ENCODE measurements around the gene CYP4A22. TPM values are rescaled to one million over a fixed set of nuclear protein-coding genes. Genes with fewer than 3 reads are reported as not detected.
"Not testable (repeated sequence)": the region's sequence is repeated elsewhere in the genome, so short reads cannot be mapped to it uniquely, and the experiment has no call there.

The CYP4A22 gene
- total RNA-seq = not detected

GRCh38 chr1:47137198-47137597 lies at the start of gene CYP4A22:
CYP4A22 (plus strand) TSS chr1:47137441; CDS start chr1:47137486, 45 bp downstream.
- FAIRE-seq (no peak), DNase-seq (ENCODE audit: low spot score in 2 of 2) (no peak)

GRCh38 chr1:47089356-47089755 lies 47.9 kb upstream of the CYP4A22 start:
- not testable (repeated sequence) for DNase-seq (ENCODE audit: low spot score in 2 of 2); FAIRE-seq

- not testable (repeated sequence) for DNase-seq (ENCODE audit: low spot score in 2 of 2); FAIRE-seq
Observed at GRCh38 chr1:47091476-47091875, 45.8 kb upstream of the CYP4A22 start.

- DNase-seq (ENCODE audit: low spot score in 2 of 2) = no peak
- FAIRE-seq = no peak
Observed at GRCh38 chr1:47104816-47105215, 32.4 kb upstream of the CYP4A22 start.

- FAIRE-seq = no peak
- DNase-seq (ENCODE audit: low spot score in 2 of 2) = no peak
Observed at GRCh38 chr1:47106792-47107191, 30.4 kb upstream of the CYP4A22 start.

- not testable (repeated sequence) for DNase-seq (ENCODE audit: low spot score in 2 of 2); FAIRE-seq
Observed at GRCh38 chr1:47107851-47108574, 29.2 kb upstream of the CYP4A22 start.

GRCh38 chr1:47109482-47109881 lies 27.8 kb upstream of the CYP4A22 start:
- not testable (repeated sequence) for DNase-seq (ENCODE audit: low spot score in 2 of 2); FAIRE-seq

- DNase-seq (ENCODE audit: low spot score in 2 of 2) = no peak
- FAIRE-seq = no peak
Observed at GRCh38 chr1:47113178-47113577, 24.1 kb upstream of the CYP4A22 start.

- FAIRE-seq; DNase-seq (ENCODE audit: low spot score in 2 of 2): not testable (repeated sequence)
Observed at GRCh38 chr1:47121039-47121438, 16.2 kb upstream of the CYP4A22 start.

GRCh38 chr1:47124834-47125233 lies 12.4 kb upstream of the CYP4A22 start:
- DNase-seq (ENCODE audit: low spot score in 2 of 2); FAIRE-seq: not testable (repeated sequence)

- not testable (repeated sequence) for FAIRE-seq; DNase-seq (ENCODE audit: low spot score in 2 of 2)
Observed at GRCh38 chr1:47126997-47127396, 10.2 kb upstream of the CYP4A22 start.

- DNase-seq (ENCODE audit: low spot score in 2 of 2) = no peak
- no peak for FAIRE-seq
Observed at GRCh38 chr1:47128221-47128620, 9.0 kb upstream of the CYP4A22 start.

GRCh38 chr1:47128854-47129253 lies 8.4 kb upstream of the CYP4A22 start:
- not testable (repeated sequence) for FAIRE-seq; DNase-seq (ENCODE audit: low spot score in 2 of 2)

GRCh38 chr1:47129489-47130230 lies 7.6 kb upstream of the CYP4A22 start:
- not testable (repeated sequence) for FAIRE-seq; DNase-seq (ENCODE audit: low spot score in 2 of 2)

- not testable (repeated sequence) for FAIRE-seq
Observed at GRCh38 chr1:47132665-47133064, 4.6 kb upstream of the CYP4A22 start.

GRCh38 chr1:47137925-47138615 lies 829 bp downstream of the CYP4A22 start:
- DNase-seq (ENCODE audit: low spot score in 2 of 2) = no peak
- FAIRE-seq = no peak

More at GRCh38 chr1:47132665-47133064, 4.6 kb upstream of the CYP4A22 start:
- DNase-seq (ENCODE audit: low spot score in 2 of 2) = not testable (repeated sequence)

- DNase-seq (ENCODE audit: low spot score in 2 of 2); FAIRE-seq: not testable (repeated sequence)
Observed at GRCh38 chr1:47140358-47140757, 3.1 kb downstream of the CYP4A22 start.

GRCh38 chr1:47143654-47144053 lies 6.4 kb downstream of the CYP4A22 start:
- not testable (repeated sequence) for DNase-seq (ENCODE audit: low spot score in 2 of 2); FAIRE-seq

GRCh38 chr1:47146495-47146894 lies 9.3 kb downstream of the CYP4A22 start:
- FAIRE-seq; DNase-seq (ENCODE audit: low spot score in 2 of 2): not testable (repeated sequence)

GRCh38 chr1:47147047-47147785 lies 10.0 kb downstream of the CYP4A22 start:
- DNase-seq (ENCODE audit: low spot score in 2 of 2) (no peak), FAIRE-seq (no peak)
